G401 (cell line): Measurements from ENCODE around the gene FN1. TPM values are rescaled to one million over a fixed set of nuclear protein-coding genes. Genes with fewer than 3 reads are reported as not detected.
A peak's percentile ranks its signal among the peaks of the same experiment; 100 is the strongest.

ENCODE experiments used
- DNase-seq: peaks from one replicate; pipeline ENCODE4 v3.0.0-alpha.2; 2015; ENCODE audit warnings: low spot score
- in situ Hi-C: cut with HindIII; loops from 2 replicates; pipeline ENCODE4 v1.10.0; 2016; ENCODE audit warnings: low sequenced_read_pairs, mixed read lengths
- total RNA-seq: library from RNA; depleted of rRNA; stranded (reverse); fragments of >200 nt; shearing (Covaris generic); gene quantifications from 2 replicates; pipeline ENCODE4 v1.2.3, GENCODE V29; 2014; rRNA removed

FN1 gene
- total RNA-seq, result 0.27 and 0.86 TPM in 2 replicates

GRCh38 chr2:215435870-215436704 lies at the start of gene FN1:
TSS of gene FN1 (minus strand) at chr2:215436068. CDS start at chr2:215435802, 266 bp downstream.
- DNase-seq, result no peak
- in situ Hi-C loops, result no loop called here

GRCh38 chr2:215485032-215485431 lies 49.2 kb upstream of the FN1 start:
- in situ Hi-C loops, result no loop called here
- no peak for DNase-seq

- in situ Hi-C loops, result no loop called here
Observed at GRCh38 chr2:215484570-215484969, 48.7 kb upstream of the FN1 start.

GRCh38 chr2:215483431-215483830 lies 47.6 kb upstream of the FN1 start:
- in situ Hi-C loops, result no loop called here

More at GRCh38 chr2:215484570-215484969, 48.7 kb upstream of the FN1 start:
- DNase-seq, result no peak

GRCh38 chr2:215479536-215480240 lies 43.8 kb upstream of the FN1 start:
- in situ Hi-C loops, result no loop called here
- no peak for DNase-seq

More at GRCh38 chr2:215483431-215483830, 47.6 kb upstream of the FN1 start:
- DNase-seq, result no peak

- no peak for DNase-seq
- in situ Hi-C loops, result no loop called here
Observed at GRCh38 chr2:215479121-215479520, 43.3 kb upstream of the FN1 start.

- DNase-seq, result no peak
- in situ Hi-C loops, result no loop called here
Observed at GRCh38 chr2:215476424-215476823, 40.6 kb upstream of the FN1 start.

- in situ Hi-C loops, result no loop called here
- no peak for DNase-seq
Observed at GRCh38 chr2:215466097-215466909, 30.4 kb upstream of the FN1 start.

- in situ Hi-C loops, result no loop called here
- no peak for DNase-seq
Observed at GRCh38 chr2:215465256-215465655, 29.4 kb upstream of the FN1 start.

GRCh38 chr2:215461836-215462532 lies 26.1 kb upstream of the FN1 start:
- no peak for DNase-seq
- in situ Hi-C loops, result no loop called here

GRCh38 chr2:215460682-215461382 lies 25.0 kb upstream of the FN1 start:
- no peak for DNase-seq
- in situ Hi-C loops, result no loop called here

GRCh38 chr2:215455958-215456357 lies 20.1 kb upstream of the FN1 start:
- in situ Hi-C loops, result no loop called here
- no peak for DNase-seq

- peak; percentile 25 for DNase-seq
- in situ Hi-C loops, result no loop called here
Observed at GRCh38 chr2:215454519-215455246, 18.8 kb upstream of the FN1 start.

GRCh38 chr2:215452725-215453124 lies 16.9 kb upstream of the FN1 start:
- in situ Hi-C loops, result no loop called here
- no peak for DNase-seq

- in situ Hi-C loops, result no loop called here
- DNase-seq, result no peak
Observed at GRCh38 chr2:215451012-215451756, 15.3 kb upstream of the FN1 start.

GRCh38 chr2:215450188-215451011 lies 14.5 kb upstream of the FN1 start:
- no peak for DNase-seq
- in situ Hi-C loops, result no loop called here
